ENCODE measurements around the gene NEK1. TPM values are rescaled to one million over a fixed set of nuclear protein-coding genes. Genes with fewer than 3 reads are reported as not detected.

NEK1 gene
- polyA plus RNA-seq, 1 donor from 2014 or later = 17.1 TPM

DNA sequence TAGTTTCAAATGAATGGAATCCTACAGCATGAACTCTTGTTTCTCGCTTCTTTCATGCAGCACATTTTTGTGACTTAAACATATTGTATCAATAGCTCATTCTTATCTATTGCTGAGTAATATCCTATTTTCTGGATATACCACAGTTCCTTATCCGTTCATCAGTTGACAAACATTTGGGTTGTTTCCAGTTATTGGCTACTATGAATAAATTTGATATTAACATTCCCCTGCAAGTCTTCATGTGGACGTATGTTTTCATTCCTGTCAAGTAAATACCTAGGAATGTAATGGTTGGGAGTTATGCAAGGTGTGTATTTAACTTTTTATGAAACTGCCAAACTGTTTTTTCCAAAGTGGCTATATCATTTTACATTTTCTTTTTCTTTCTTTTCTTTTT lies 227.6 kb downstream of the NEK1 start:
- Histone ChIP-seq H3K36me3 (ENCODE audit: insufficient read depth, low read length) (no peaks in the 10 kb centered on the region), H3K4me3 (ENCODE audit: low read length) (no peak overlapping the region), H3K9me2 (ENCODE audit: insufficient read depth, low read length) (no peaks in the 10 kb centered on the region), H3K27me3 (ENCODE audit: insufficient read depth, low read depth, low read length) (no peaks in the 10 kb centered on the region), H3K9ac (ENCODE audit: low read length) (no peak overlapping the region), H4K20me1 (ENCODE audit: insufficient read depth) (no peaks in the 10 kb centered on the region), H3K79me2 (replicated peaks; ENCODE audit: insufficient read depth, low read length) (no peaks in the 10 kb centered on the region), H3K9me3 (ENCODE audit: low read length) (peaks cover 3% of the 10 kb centered on the region), H2AFZ (ENCODE audit: low read depth, low read length) (no peak overlapping the region), H3K27ac (ENCODE audit: low read length) (no peak overlapping the region), H3F3A (ENCODE audit: insufficient read depth, low read length, poor library complexity, severe bottlenecking) (no peaks in the 10 kb centered on the region), H3K4me2 (ENCODE audit: low read length) (no peak overlapping the region)
- TF ChIP-seq TAF1 (IDR thresholded peaks at IDR 0.05; ENCODE audit: low read depth) (no peak), RAD21 (conservative IDR thresholded peaks at IDR 0.05) (no peak), SMC3 (conservative IDR thresholded peaks at IDR 0.05; ENCODE audit: poor library complexity) (no peak), CTCF (IDR thresholded peaks at IDR 0.05; ENCODE audit: poor library complexity, severe bottlenecking) (no peak), MXI1 (conservative IDR thresholded peaks at IDR 0.05; ENCODE audit: poor library complexity, severe bottlenecking) (no peak), EP300 (conservative IDR thresholded peaks at IDR 0.05; ENCODE audit: poor library complexity, severe bottlenecking) (no peak), REST (IDR thresholded peaks at IDR 0.05; ENCODE audit: borderline replicate concordance) (no peak), EZH2 (IDR thresholded peaks at IDR 0.05; ENCODE audit: borderline replicate concordance, insufficient read depth, low read length, poor library complexity, severe bottlenecking) (no peak), POLR2AphosphoS5 (IDR thresholded peaks at IDR 0.05) (no peak)

DNA sequence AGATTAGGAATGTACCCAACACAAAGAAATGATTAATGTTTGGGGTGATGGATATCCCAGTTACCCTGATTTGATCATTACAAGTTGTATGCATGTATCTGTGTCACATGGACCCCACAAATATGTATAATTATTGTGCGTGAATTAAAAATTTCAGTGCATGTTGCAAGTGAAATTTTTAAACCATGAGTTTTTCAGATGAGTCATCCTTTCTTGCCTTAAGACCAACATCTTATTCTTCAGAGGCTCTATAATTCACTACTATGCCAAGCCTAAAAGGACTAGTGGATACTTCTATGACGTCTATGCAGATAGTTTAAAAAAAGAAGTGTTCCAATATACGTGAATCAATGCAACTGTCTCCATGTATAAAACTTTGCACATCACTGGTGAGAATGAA lies 228.7 kb downstream of the NEK1 start:
- Histone ChIP-seq H3K36me3 (ENCODE audit: insufficient read depth, low read length) (no peaks in the 10 kb centered on the region), H2AFZ (ENCODE audit: low read depth, low read length) (no peak overlapping the region), H3K27me3 (ENCODE audit: insufficient read depth, low read depth, low read length) (no peaks in the 10 kb centered on the region), H3K4me3 (ENCODE audit: low read length) (no peak overlapping the region), H3K9me2 (ENCODE audit: insufficient read depth, low read length) (no peaks in the 10 kb centered on the region), H3K79me2 (replicated peaks; ENCODE audit: insufficient read depth, low read length) (no peaks in the 10 kb centered on the region), H3F3A (ENCODE audit: insufficient read depth, low read length, poor library complexity, severe bottlenecking) (no peaks in the 10 kb centered on the region), H3K9ac (ENCODE audit: low read length) (no peak overlapping the region), H3K9me3 (ENCODE audit: low read length) (peaks cover 3% of the 10 kb centered on the region), H3K4me2 (ENCODE audit: low read length) (no peak overlapping the region), H4K20me1 (ENCODE audit: insufficient read depth) (no peaks in the 10 kb centered on the region), H3K27ac (ENCODE audit: low read length) (no peak overlapping the region)
- TF ChIP-seq TAF1 (IDR thresholded peaks at IDR 0.05; ENCODE audit: low read depth) (no peak), POLR2AphosphoS5 (IDR thresholded peaks at IDR 0.05) (no peak), REST (IDR thresholded peaks at IDR 0.05; ENCODE audit: borderline replicate concordance) (no peak), EZH2 (IDR thresholded peaks at IDR 0.05; ENCODE audit: borderline replicate concordance, insufficient read depth, low read length, poor library complexity, severe bottlenecking) (no peak), SMC3 (conservative IDR thresholded peaks at IDR 0.05; ENCODE audit: poor library complexity) (no peak), MXI1 (conservative IDR thresholded peaks at IDR 0.05; ENCODE audit: poor library complexity, severe bottlenecking) (no peak)
